PC-3 (cell line): ENCODE measurements around the gene TSPEAR.

Source experiments
- EZH2 ChIP-seq: fragments of 300-600 bp; sonication (generic); IDR thresholded peaks from one replicate; pipeline ENCODE4 v1.6.1; 2017; ENCODE audit warnings: antibody characterized with exemption, mild to moderate bottlenecking, low read length; ENCODE audit not compliant: unreplicated experiment
- EZH2phosphoT487 ChIP-seq: fragments of 300-600 bp; sonication (generic); IDR thresholded peaks from 2 replicates; pipeline ENCODE4 v1.6.1; 2018; ENCODE audit warnings: mild to moderate bottlenecking, antibody characterized with exemption, low read length, borderline replicate concordance
- TF ChIP-seq, protein P1 (sequence below): fragments of 300-600 bp; sonication (generic); conservative IDR thresholded peaks from 2 replicates; pipeline ENCODE4 v1.5.1; 2017; ENCODE audit warnings: antibody characterized with exemption, low read depth, mild to moderate bottlenecking, low read length

DNA sequence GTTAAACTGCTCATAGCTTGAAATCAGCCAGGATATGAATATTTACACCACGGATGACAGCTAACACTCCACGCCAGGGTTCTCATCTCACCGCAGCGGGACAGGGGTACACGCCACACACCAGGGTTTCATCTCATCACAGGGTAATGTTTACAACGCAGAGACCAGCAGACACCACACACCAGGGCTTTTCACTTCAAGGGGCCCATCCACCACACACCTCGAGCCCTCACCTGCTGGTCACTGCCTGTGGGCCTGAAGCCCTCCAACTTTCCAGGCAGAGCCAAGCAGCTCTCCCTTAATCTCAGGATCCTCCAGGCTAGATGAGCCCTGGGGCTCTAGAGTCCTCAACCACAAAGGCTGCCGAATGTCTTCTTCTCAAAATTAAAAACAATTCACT is 15.7 kb downstream of the TSPEAR start:
- TF ChIP-seq, protein P1, sequence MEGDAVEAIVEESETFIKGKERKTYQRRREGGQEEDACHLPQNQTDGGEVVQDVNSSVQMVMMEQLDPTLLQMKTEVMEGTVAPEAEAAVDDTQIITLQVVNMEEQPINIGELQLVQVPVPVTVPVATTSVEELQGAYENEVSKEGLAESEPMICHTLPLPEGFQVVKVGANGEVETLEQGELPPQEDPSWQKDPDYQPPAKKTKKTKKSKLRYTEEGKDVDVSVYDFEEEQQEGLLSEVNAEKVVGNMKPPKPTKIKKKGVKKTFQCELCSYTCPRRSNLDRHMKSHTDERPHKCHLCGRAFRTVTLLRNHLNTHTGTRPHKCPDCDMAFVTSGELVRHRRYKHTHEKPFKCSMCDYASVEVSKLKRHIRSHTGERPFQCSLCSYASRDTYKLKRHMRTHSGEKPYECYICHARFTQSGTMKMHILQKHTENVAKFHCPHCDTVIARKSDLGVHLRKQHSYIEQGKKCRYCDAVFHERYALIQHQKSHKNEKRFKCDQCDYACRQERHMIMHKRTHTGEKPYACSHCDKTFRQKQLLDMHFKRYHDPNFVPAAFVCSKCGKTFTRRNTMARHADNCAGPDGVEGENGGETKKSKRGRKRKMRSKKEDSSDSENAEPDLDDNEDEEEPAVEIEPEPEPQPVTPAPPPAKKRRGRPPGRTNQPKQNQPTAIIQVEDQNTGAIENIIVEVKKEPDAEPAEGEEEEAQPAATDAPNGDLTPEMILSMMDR, result no peak
- TF ChIP-seq EZH2 (no peak), EZH2phosphoT487 (no peak)
